CD14-positive monocyte (primary cell): ENCODE results near the gene GAPVD1. TPM values are rescaled to one million over a fixed set of nuclear protein-coding genes. Genes with fewer than 3 reads are reported as not detected.
"Not testable (repeated sequence)": the region's sequence is repeated elsewhere in the genome, so short reads cannot be mapped to it uniquely, and the experiment has no call there.

Source experiments
- DNase-seq, 3 donors: peaks; one replicate each; pipeline ENCODE4 v3.0.0-alpha.2; 2011 to 2022
- H2AFZ ChIP-seq: 2 replicates; pipeline ENCODE4 v1.6.0; 2012; ENCODE audit warnings: mild to moderate bottlenecking, low read depth, low read length, inconsistent platforms; ENCODE audit not compliant: insufficient read depth, poor library complexity, severe bottlenecking
- H3K27ac ChIP-seq, 2 donors: 1 replicate in 1 of 2; 2 replicates in 1 of 2; pipeline ENCODE4 v1.5.1; 2012 to 2013; ENCODE audit warnings: low read length in 2 of 2, control low read depth in 1 of 2, inconsistent platforms in 1 of 2, low read depth in 1 of 2, mild to moderate bottlenecking in 1 of 2
- H3K27me3 ChIP-seq, 2 donors: one replicate each; pipeline versions ENCODE4 v1.6.0 to v1.6.1; 2011 to 2013; ENCODE audit warnings: low read length in 2 of 2; ENCODE audit not compliant: control insufficient read depth in 2 of 2, insufficient read depth in 2 of 2
- H3K36me3 ChIP-seq, 2 donors: replicated peaks in 1 of 2; 1 replicate in 1 of 2; 2 replicates in 1 of 2; pipeline versions ENCODE4 v1.5.1 to v1.6.1; 2012 to 2013; ENCODE audit warnings: low read length in 2 of 2, control low read depth in 1 of 2, inconsistent platforms in 1 of 2, mild to moderate bottlenecking in 1 of 2; ENCODE audit not compliant: insufficient read depth in 2 of 2, control insufficient read depth in 1 of 2
- H3K4me1 ChIP-seq, 2 donors: 1 replicate in 1 of 2; 2 replicates in 1 of 2; pipeline versions ENCODE4 v1.5.1 to v1.6.1; 2012 to 2013; ENCODE audit warnings: low read length in 2 of 2, control low read depth in 1 of 2, inconsistent platforms in 1 of 2, mild to moderate bottlenecking in 1 of 2, moderate library complexity in 1 of 2; ENCODE audit not compliant: insufficient read depth in 2 of 2, control insufficient read depth in 1 of 2
- H3K4me2 ChIP-seq: replicated peaks from 2 replicates; pipeline ENCODE3; 2012; ENCODE audit warnings: low read length, moderate library complexity, mild to moderate bottlenecking; ENCODE audit not compliant: poor library complexity, severe bottlenecking; ENCODE audit errors: extremely low read depth
- H3K4me3 ChIP-seq, 3 experiments: fragments of 200-600 bp in 1 of 3; sonication (generic) in 1 of 3; replicated peaks in 1 of 3; 1 replicate in 2 of 3; 2 replicates in 1 of 3; pipeline ENCODE4 v1.5.1; 2011 to 2013; ENCODE audit warnings: low read length in 3 of 3, mild to moderate bottlenecking in 3 of 3, control low read depth in 2 of 3, low read depth in 2 of 3, inconsistent platforms in 1 of 3, moderate library complexity in 1 of 3
- H3K79me2 ChIP-seq: 2 replicates; pipeline ENCODE4 v1.6.0; 2012; ENCODE audit warnings: mild to moderate bottlenecking, control low read depth, inconsistent platforms, low read length, moderate library complexity; ENCODE audit not compliant: insufficient read depth
- H3K9ac ChIP-seq: 2 replicates; pipeline ENCODE4 v1.6.0; 2017; ENCODE audit warnings: low read length, mild to moderate bottlenecking; ENCODE audit not compliant: insufficient read depth, poor library complexity, severe bottlenecking
- H3K9me3 ChIP-seq, 2 donors: replicated peaks in 1 of 2; 1 replicate in 1 of 2; 2 replicates in 1 of 2; pipeline versions ENCODE4 v1.5.1 to v1.6.1; 2012 to 2013; ENCODE audit warnings: low read length in 2 of 2, control low read depth in 1 of 2; ENCODE audit not compliant: control insufficient read depth in 1 of 2, insufficient read depth in 1 of 2
- H4K20me1 ChIP-seq: 2 replicates; pipeline ENCODE4 v1.6.0; 2012; ENCODE audit warnings: mild to moderate bottlenecking, low read length, control low read depth, moderate library complexity; ENCODE audit not compliant: insufficient read depth
- H3K27ac Mint-ChIP-seq, 7 donors: one replicate each; pipeline ENCODE4 v1.8.0; 2020; ENCODE audit warnings: mild to moderate bottlenecking in 7 of 7, mixed read lengths in 7 of 7, moderate library complexity in 6 of 7, inconsistent platforms in 2 of 7
- H3K27me3 Mint-ChIP-seq, 3 donors: one replicate each; pipeline ENCODE4 v1.8.0; 2021 to 2022; ENCODE audit warnings: low read depth in 3 of 3, mild to moderate bottlenecking in 3 of 3, mixed read lengths in 3 of 3, moderate library complexity in 3 of 3, inconsistent platforms in 1 of 3
- H3K36me3 Mint-ChIP-seq, 2 donors: one replicate each; pipeline ENCODE4 v1.8.0; 2020; ENCODE audit warnings: mixed read lengths in 2 of 2, inconsistent platforms in 1 of 2, mild to moderate bottlenecking in 1 of 2
- H3K4me1 Mint-ChIP-seq: one replicate; pipeline ENCODE4 v1.8.0; 2020; ENCODE audit warnings: mild to moderate bottlenecking, mixed read lengths
- H3K4me3 Mint-ChIP-seq, 2 donors: one replicate each; pipeline ENCODE4 v1.8.0; 2020; ENCODE audit warnings: mild to moderate bottlenecking in 2 of 2, mixed read lengths in 2 of 2, moderate library complexity in 1 of 2
- H3K9me3 Mint-ChIP-seq, 7 donors: one replicate each; pipeline ENCODE4 v1.8.0; 2020 to 2022; ENCODE audit warnings: mixed read lengths in 7 of 7, mild to moderate bottlenecking in 6 of 7, moderate library complexity in 6 of 7, inconsistent platforms in 2 of 7
- CTCF ChIP-seq: fragments of 200-600 bp; IDR thresholded peaks from one replicate; pipeline ENCODE4 v1.8.0; 2022; ENCODE audit warnings: antibody characterized with exemption, mild to moderate bottlenecking
- WGBS: methylation state at CpG from one replicate; pipeline ENCODE4 v1.1.5; 2013; ENCODE audit warnings: missing lambda C conversion rate; ENCODE audit not compliant: insufficient coverage; 5-methylcytosine and 5-hydroxymethylcytosine counted together
- intact Hi-C, 2 donors: fragments of 100-400 bp; cut with micrococcal nuclease; formaldehyde crosslinking; loops; one replicate each; pipeline versions ENCODE4 v1.15.0 to v1.15.1; 2023
- polyA plus RNA-seq, 3 donors: library from polyadenylated mRNA; depleted of rRNA in 1 of 3; unstranded in 2 of 3; stranded (reverse) in 1 of 3; fragments of 300-500 nt in 2 of 3; fragments of >200 nt in 1 of 3; fragmentation: Illumina TruSeq in 2 of 3; gene quantifications; 1 replicate in 2 of 3; 2 replicates in 1 of 3; pipeline ENCODE4 v1.2.3, GENCODE V29; 2012 to 2021

Gene GAPVD1
- polyA plus RNA-seq, 3 donors = 18.7 to 49.2 (median 30.5) TPM

- WGBS = 89% methylated on average over 10 of the region's 12 CpGs
- TF ChIP-seq CTCF = no peak
- no peak overlapping the region for H3K4me3 Mint-ChIP-seq
Measured at GRCh38 chr9:125399165-125399564, 137.5 kb downstream of the GAPVD1 start.

GRCh38 chr9:125399666-125400065 lies 138.0 kb downstream of the GAPVD1 start:
- Histone ChIP-seq H3K4me1 (no peaks in the 10 kb centered on the region), H3K9me3 (no peaks in the 10 kb centered on the region), H3K27ac (no peak overlapping the region), H3K4me2 (no peak overlapping the region), H3K9ac (no peak overlapping the region), H2AFZ (no peak overlapping the region), H3K36me3 (no peaks in the 10 kb centered on the region), H3K79me2 (no peaks in the 10 kb centered on the region), H3K27me3 (no peaks in the 10 kb centered on the region), H4K20me1 (no peaks in the 10 kb centered on the region), H3K4me3 (no peak overlapping the region)
- H3K27ac Mint-ChIP-seq = no peak overlapping the region
- DNase-seq = no peak
- TF ChIP-seq CTCF = no peak
- H3K4me1 Mint-ChIP-seq = no peaks in the 10 kb centered on the region
- WGBS = 98% methylated on average over 14 of the region's 20 CpGs
- intact Hi-C loops = loop anchor here in 1 of 2 donors (10.0 kb wide), 2 partner anchors 705 to 1095 kb away; no protein-coding TSS in a partner anchor
- H3K9me3 Mint-ChIP-seq = peaks cover 0 to 2% (median 0%) of the 10 kb centered on the region in 7 donors
- H3K4me3 Mint-ChIP-seq = no peak overlapping the region
- no peaks in the 10 kb centered on the region for H3K36me3 Mint-ChIP-seq
- H3K27me3 Mint-ChIP-seq = peaks cover 1 to 4% (median 1%) of the 10 kb centered on the region in 3 donors

More at GRCh38 chr9:125399165-125399564, 137.5 kb downstream of the GAPVD1 start:
- intact Hi-C loops = no loop called here
- Histone ChIP-seq H3K36me3 (no peaks in the 10 kb centered on the region), H3K4me1 (no peaks in the 10 kb centered on the region), H3K4me3 (no peak overlapping the region), H3K9me3 (no peaks in the 10 kb centered on the region), H3K27me3 (no peaks in the 10 kb centered on the region), H4K20me1 (no peaks in the 10 kb centered on the region), H3K27ac (no peak overlapping the region), H3K9ac (no peak overlapping the region), H3K79me2 (no peaks in the 10 kb centered on the region), H2AFZ (no peak overlapping the region), H3K4me2 (no peak overlapping the region)
- H3K9me3 Mint-ChIP-seq = peaks cover 0 to 2% (median 0%) of the 10 kb centered on the region in 7 donors
- no peaks in the 10 kb centered on the region for H3K36me3 Mint-ChIP-seq
- no peak for DNase-seq
- H3K4me1 Mint-ChIP-seq = no peaks in the 10 kb centered on the region
- no peak overlapping the region for H3K27ac Mint-ChIP-seq
- peaks cover 1 to 4% (median 1%) of the 10 kb centered on the region in 3 donors for H3K27me3 Mint-ChIP-seq

- H2AFZ ChIP-seq, H3K27me3 Mint-ChIP-seq, H3K9me3 ChIP-seq, H3K4me1 ChIP-seq, H3K4me1 Mint-ChIP-seq, H3K27me3 ChIP-seq, H3K9me3 Mint-ChIP-seq, H3K36me3 ChIP-seq, H3K4me2 ChIP-seq, H4K20me1 ChIP-seq, H3K9ac ChIP-seq, DNase-seq, H3K27ac Mint-ChIP-seq, H3K79me2 ChIP-seq, H3K27ac ChIP-seq, H3K36me3 Mint-ChIP-seq, H3K4me3 Mint-ChIP-seq, H3K4me3 ChIP-seq: not testable (repeated sequence)
- intact Hi-C loops = loop anchor here in 1 of 2 donors (10.0 kb wide), 2 partner anchors 705 to 1095 kb away; no protein-coding TSS in a partner anchor
- WGBS = 96% methylated on average over 6 of the region's 8 CpGs
Measured at GRCh38 chr9:125400232-125400631, 138.6 kb downstream of the GAPVD1 start.
